GM21786 (cell line): ENCODE results near the gene SLC12A7.
"Not testable (repeated sequence)": the region's sequence is repeated elsewhere in the genome, so short reads cannot be mapped to it uniquely, and the experiment has no call there.

Experiments used
- ATAC-seq: cut with Tn5 transposase; IDR thresholded peaks from one replicate; pipeline ENCODE4 v1.9.1; 2021; ENCODE audit not compliant: unreplicated experiment

SLC12A7 gene

GRCh38 chr5:1083026-1083425 lies 28.8 kb downstream of the SLC12A7 start:
- ATAC-seq: not testable (repeated sequence)

GRCh38 chr5:1081519-1081918 lies 30.3 kb downstream of the SLC12A7 start:
- no peak for ATAC-seq

- ATAC-seq: no peak
These were observed 31.4 kb downstream of the SLC12A7 start for GRCh38 chr5:1080432-1080831.

- no peak for ATAC-seq
These were observed 31.9 kb downstream of the SLC12A7 start for GRCh38 chr5:1079961-1080360.

- no peak for ATAC-seq
These were observed 32.4 kb downstream of the SLC12A7 start for GRCh38 chr5:1079486-1079885.

- no peak for ATAC-seq
These were observed 33.0 kb downstream of the SLC12A7 start for GRCh38 chr5:1078851-1079250.

GRCh38 chr5:1078206-1078605 lies 33.7 kb downstream of the SLC12A7 start:
- no peak for ATAC-seq

GRCh38 chr5:1077491-1078020 lies 34.3 kb downstream of the SLC12A7 start:
- ATAC-seq: no peak

- no peak for ATAC-seq
These were observed 34.8 kb downstream of the SLC12A7 start for GRCh38 chr5:1077026-1077425.

GRCh38 chr5:1076406-1076805 lies 35.5 kb downstream of the SLC12A7 start:
- no peak for ATAC-seq

- ATAC-seq: no peak
These were observed 35.9 kb downstream of the SLC12A7 start for GRCh38 chr5:1075931-1076330.

- no peak for ATAC-seq
These were observed 36.3 kb downstream of the SLC12A7 start for GRCh38 chr5:1075555-1075881.

GRCh38 chr5:1074816-1075554 lies 36.9 kb downstream of the SLC12A7 start:
- ATAC-seq: no peak

- no peak for ATAC-seq
These were observed 37.6 kb downstream of the SLC12A7 start for GRCh38 chr5:1074226-1074625.

GRCh38 chr5:1073239-1074102 lies 38.4 kb downstream of the SLC12A7 start:
- ATAC-seq: no peak

GRCh38 chr5:1069720-1070088 lies 42.2 kb downstream of the SLC12A7 start:
- ATAC-seq: no peak

GRCh38 chr5:1068895-1069719 lies 42.8 kb downstream of the SLC12A7 start:
- no peak for ATAC-seq

GRCh38 chr5:1068204-1068894 lies 43.5 kb downstream of the SLC12A7 start:
- ATAC-seq: no peak

- ATAC-seq: no peak
These were observed 44.4 kb downstream of the SLC12A7 start for GRCh38 chr5:1067141-1068121.

GRCh38 chr5:1066676-1067075 lies 45.2 kb downstream of the SLC12A7 start:
- no peak for ATAC-seq
